ENCODE data around the gene TBKBP1.
A peak's percentile ranks its signal among the peaks of the same experiment; 100 is the strongest.
"Not testable (repeated sequence)": the region's sequence is repeated elsewhere in the genome, so short reads cannot be mapped to it uniquely, and the experiment has no call there.

The TBKBP1 gene

GRCh38 chr17:47682138-47682537 is 11.8 kb upstream of the TBKBP1 start:
- DNase-seq: no peak

GRCh38 chr17:47682727-47683126 is 11.2 kb upstream of the TBKBP1 start:
- not testable (repeated sequence) for DNase-seq

- DNase-seq: no peak
Measured at GRCh38 chr17:47684025-47684424, 9.9 kb upstream of the TBKBP1 start.

GRCh38 chr17:47684535-47685193 is 9.3 kb upstream of the TBKBP1 start:
- DNase-seq: no peak

- no peak for DNase-seq
Measured at GRCh38 chr17:47685556-47686275, 8.2 kb upstream of the TBKBP1 start.

- DNase-seq: no peak
Measured at GRCh38 chr17:47686276-47686635, 7.7 kb upstream of the TBKBP1 start.

- DNase-seq: no peak
Measured at GRCh38 chr17:47686664-47687327, 7.2 kb upstream of the TBKBP1 start.

- no peak for DNase-seq
Measured at GRCh38 chr17:47687328-47687690, 6.7 kb upstream of the TBKBP1 start.

- no peak for DNase-seq
Measured at GRCh38 chr17:47687748-47688147, 6.2 kb upstream of the TBKBP1 start.

GRCh38 chr17:47690121-47690520 is 3.8 kb upstream of the TBKBP1 start:
- DNase-seq: peak; percentile 70

- DNase-seq: no peak
Measured at GRCh38 chr17:47692137-47692894, 1.6 kb upstream of the TBKBP1 start.

GRCh38 chr17:47692895-47693730 is 848 bp upstream of the TBKBP1 start:
- DNase-seq: no peak

GRCh38 chr17:47694581-47695428 is 844 bp downstream of the TBKBP1 start:
- peak; percentile 60 for DNase-seq

GRCh38 chr17:47695429-47696376 is 1.7 kb downstream of the TBKBP1 start:
- no peak for DNase-seq

GRCh38 chr17:47696717-47697642 is 3.0 kb downstream of the TBKBP1 start:
- no peak for DNase-seq

- DNase-seq: no peak
Measured at GRCh38 chr17:47697906-47698711, 4.1 kb downstream of the TBKBP1 start.

GRCh38 chr17:47698749-47699535 is 5.0 kb downstream of the TBKBP1 start:
- DNase-seq: peak; percentile 86

- no peak for DNase-seq
Measured at GRCh38 chr17:47699536-47699840, 5.5 kb downstream of the TBKBP1 start.

Measured in activated CD4-positive, alpha-beta T cell treated with anti-CD3 and anti-CD28 coated beads, Interleukin-2, amount 50 U/mL, for 16 hours (primary cell).